HepG2 (cell line): ENCODE data around the gene STKLD1. TPM values are rescaled to one million over a fixed set of nuclear protein-coding genes. Genes with fewer than 3 reads are reported as not detected.

Experiments
- ATAC-seq: fragments of 200-7000 bp; cut with Tn5 transposase; 3 replicates; pipeline ENCODE4 v1.9.1; 2020; ENCODE audit warnings: mild to moderate bottlenecking, moderate library complexity
- BruUV-seq: library from RNA; stranded (reverse); fragments of 400-500 nt; replicated peaks from 2 replicates; lab custom pipeline; 2021; lab: Mats Ljungman, UMichigan
- CTCF ChIA-PET: fragments of 300-600 bp; formaldehyde crosslinking; extraction: SDS; loops from one replicate; lab custom pipeline; 2021; ENCODE audit warnings: low total read pairs, inconsistent platforms, low intra/inter-chr PET ratio; lab: Yijun Ruan, JAX
- POLR2A ChIA-PET: fragments of 350-600 bp; sonication (Branson Sonifier 250); formaldehyde crosslinking; loops from one replicate; lab custom pipeline; 2020; ENCODE audit warnings: antibody characterized with exemption, inconsistent platforms; lab: Yijun Ruan, JAX
- DNase-seq: peaks from one replicate; pipeline ENCODE4 v3.0.0-alpha.2; 2015; ENCODE audit warnings: low spot score
- FAIRE-seq: peaks from 3 replicates; lab custom pipeline; 2011; peaks lifted over from hg19 to GRCh38; lab: Jason Lieb, UNC
- H2AFZ ChIP-seq: one replicate; pipeline ENCODE4 v1.6.1; 2011; ENCODE audit warnings: low read length, inconsistent platforms
- H3K27ac ChIP-seq: fragments of 300-600 bp; 3 replicates; pipeline ENCODE4 v1.8.0; 2011; ENCODE audit warnings: mixed run types, mild to moderate bottlenecking, mixed read lengths, low read length, inconsistent platforms; ENCODE audit not compliant: insufficient read depth; ENCODE audit errors: extremely low read length
- H3K27me3 ChIP-seq, 2 experiments: fragments of 200-600 bp in 1 of 2; 2 replicates in 1 of 2; 3 replicates in 1 of 2; pipeline versions ENCODE4 v1.6.0 to v1.8.0; 2011; ENCODE audit warnings: low read length in 2 of 2, mild to moderate bottlenecking in 2 of 2, moderate library complexity in 2 of 2, inconsistent platforms in 1 of 2; ENCODE audit not compliant: insufficient read depth in 2 of 2, control insufficient read depth in 1 of 2
- H3K36me3 ChIP-seq, 2 experiments: fragments of 200-600 bp in 1 of 2; replicated peaks in 1 of 2; 2 replicates in 1 of 2; 3 replicates in 1 of 2; pipeline versions ENCODE4 v1.5.1 to v1.8.0; 2011; ENCODE audit warnings: low read length in 2 of 2, inconsistent platforms in 1 of 2; ENCODE audit not compliant: insufficient read depth in 2 of 2, control insufficient read depth in 1 of 2
- H3K4me1 ChIP-seq: 2 replicates; pipeline ENCODE4 v1.5.1; 2012; ENCODE audit warnings: low read length, inconsistent platforms; ENCODE audit not compliant: insufficient read depth
- H3K4me2 ChIP-seq: 2 replicates; pipeline ENCODE4 v1.6.0; 2011; ENCODE audit warnings: low read depth, low read length, inconsistent platforms
- H3K4me3 ChIP-seq, 3 experiments: fragments of 200-600 bp in 1 of 3; sonication (generic), shearing (Covaris generic) in 1 of 3; replicated peaks in 1 of 3; 2 replicates each; pipeline ENCODE4 v1.5.1; 2011 to 2016; ENCODE audit warnings: low read length in 3 of 3, inconsistent platforms in 2 of 3, low read depth in 2 of 3, mild to moderate bottlenecking in 2 of 3, control low read depth in 1 of 3, mixed read lengths in 1 of 3; ENCODE audit not compliant: insufficient read depth in 1 of 3
- H3K79me2 ChIP-seq: one replicate; pipeline ENCODE4 v1.6.1; 2011; ENCODE audit warnings: low read length, inconsistent platforms; ENCODE audit not compliant: insufficient read depth
- H3K9ac ChIP-seq: 2 replicates; pipeline ENCODE4 v1.6.0; 2011; ENCODE audit warnings: mild to moderate bottlenecking, low read depth, low read length, inconsistent platforms; ENCODE audit not compliant: insufficient read depth
- H3K9me3 ChIP-seq: 2 replicates; pipeline ENCODE4 v1.5.1; 2012; ENCODE audit warnings: mild to moderate bottlenecking, low read length
- H4K20me1 ChIP-seq: 2 replicates; pipeline ENCODE4 v1.6.0; 2011; ENCODE audit warnings: inconsistent platforms, mild to moderate bottlenecking, low read length, moderate library complexity; ENCODE audit not compliant: insufficient read depth
- AGO2 ChIP-seq: fragments of 200-400 bp; formaldehyde crosslinking; optimal IDR thresholded peaks from 2 replicates; pipeline ENCODE3; 2017; ENCODE audit warnings: mild to moderate bottlenecking, low read depth, low read length, moderate library complexity
- ARNTL ChIP-seq: sonication (generic); formaldehyde crosslinking; IDR thresholded peaks from 2 replicates; pipeline ENCODE4 v1.4.0; 2020; ENCODE audit warnings: mild to moderate bottlenecking, missing genetic modification reagents
- BRCA1 ChIP-seq: sonication (generic); formaldehyde crosslinking; IDR thresholded peaks from 2 replicates; pipeline ENCODE4 v1.4.0; 2020; ENCODE audit warnings: missing genetic modification reagents
- CREBL2 ChIP-seq: sonication (generic); formaldehyde crosslinking; IDR thresholded peaks from 2 replicates; pipeline ENCODE4 v1.8.1; 2023; ENCODE audit warnings: missing genetic modification reagents, mild to moderate bottlenecking, borderline replicate concordance
- FOXP1 ChIP-seq, 2 experiments: fragments of 450-650 bp in 1 of 2; IDR thresholded peaks; 2 replicates each; pipeline ENCODE4 v1.6.1; 2017 to 2018; ENCODE audit warnings: antibody characterized with exemption in 1 of 2
- HMGXB4 ChIP-seq, 2 experiments: sonication (generic) in 1 of 2; formaldehyde crosslinking in 1 of 2; IDR thresholded peaks; 2 replicates each; pipeline versions ENCODE4 v1.4.0 to v1.6.1; 2018 to 2020; ENCODE audit warnings: missing genetic modification reagents in 2 of 2, borderline replicate concordance in 1 of 2, low read depth in 1 of 2, mild to moderate bottlenecking in 1 of 2, missing biosample characterization in 1 of 2
- MEIS1 ChIP-seq: sonication (generic); formaldehyde crosslinking; IDR thresholded peaks from 2 replicates; pipeline ENCODE4 v1.9.0; 2021; ENCODE audit warnings: mild to moderate bottlenecking, missing genetic modification reagents, moderate library complexity, borderline replicate concordance
- NFKBIZ ChIP-seq: IDR thresholded peaks from 2 replicates; pipeline ENCODE4 v1.6.1; 2018; ENCODE audit warnings: missing genetic modification reagents, missing compliant biosample characterization
- REXO4 ChIP-seq: sonication (generic); formaldehyde crosslinking; IDR thresholded peaks from 2 replicates; pipeline ENCODE4 v1.8.0; 2022; ENCODE audit warnings: missing genetic modification reagents, mild to moderate bottlenecking, borderline replicate concordance
- ZIK1 ChIP-seq: sonication (generic); formaldehyde crosslinking; IDR thresholded peaks from 2 replicates; pipeline ENCODE4 v1.5.0; 2020; ENCODE audit warnings: mild to moderate bottlenecking, low read depth, missing genetic modification reagents, borderline replicate concordance
- ZNF318 ChIP-seq: sonication (generic); formaldehyde crosslinking; IDR thresholded peaks from 2 replicates; pipeline ENCODE4 v1.4.0; 2020; ENCODE audit warnings: mild to moderate bottlenecking, missing genetic modification reagents
- ZNF543 ChIP-seq: sonication (generic); formaldehyde crosslinking; IDR thresholded peaks from 2 replicates; pipeline ENCODE4 v1.4.0; 2020; ENCODE audit warnings: mild to moderate bottlenecking, missing genetic modification reagents
- ZNF672 ChIP-seq: sonication (generic); formaldehyde crosslinking; IDR thresholded peaks from 2 replicates; pipeline ENCODE4 v1.8.1; 2022; ENCODE audit warnings: missing genetic modification reagents
- WGBS: methylation state at CpG from one replicate; pipeline ENCODE4 v1.1.6; 2017; ENCODE audit warnings: low lambda C conversion rate; 5-methylcytosine and 5-hydroxymethylcytosine counted together
- in situ Hi-C: cut with HindIII; loops from 2 replicates; pipeline ENCODE4 v1.10.0; 2017; ENCODE audit warnings: low pct_unique_long_range_greater_than_20kb; ENCODE audit not compliant: extremely low pct_ligation_motif_present
- intact Hi-C: fragments of 100-400 bp; cut with micrococcal nuclease; formaldehyde crosslinking; loops from one replicate; pipeline ENCODE4 v1.10.0; 2022; ENCODE audit not compliant: unreplicated experiment
- polyA plus RNA-seq, 8 experiments: library from polyadenylated mRNA; depleted of rRNA in 3 of 8; stranded (reverse) in 7 of 8; unstranded in 1 of 8; fragments of >200 nt; fragmentation: Illumina TruSeq in 4 of 8; extraction: Trizol in 4 of 8; gene quantifications; 2 replicates each; pipeline versions ENCODE4 v1.2.1 to v1.2.3, GENCODE V29; 2011 to 2016; ENCODE audit warnings: low read depth in 4 of 8, missing spikeins in 1 of 8, mixed read lengths in 1 of 8; ENCODE audit not compliant: insufficient read depth in 1 of 8
- total RNA-seq, 5 experiments: library from RNA; depleted of rRNA; stranded (reverse); fragments of >200 nt; fragmentation: Illumina TruSeq; extraction: Trizol; gene quantifications; 2 replicates each; pipeline ENCODE4 v1.2.3, GENCODE V29; 2016; ENCODE audit warnings: low read depth in 1 of 5

Gene STKLD1
- total and polyA plus RNA-seq, 2 of the 13 experiments (the other 11 are each of a cell fraction or from before 2014, with no cell fraction given) = 1.5 to 2.2 TPM

GRCh38 chr9:133396952-133397351, 20.8 kb downstream of the STKLD1 start (continued):
- TF ChIP-seq ZNF672 (CRISPR knock-in tag) = no peak
- TF ChIP-seq CREBL2 (CRISPR knock-in tag) = no peak
- no peak for TF ChIP-seq FOXP1 (IDR thresholded peaks at IDR 0.05)
- TF ChIP-seq FOXP1 (CRISPR knock-in tag; IDR thresholded peaks at IDR 0.05) = no peak
- TF ChIP-seq ZNF543 (CRISPR knock-in tag) = no peak
- TF ChIP-seq REXO4 (CRISPR knock-in tag) = no peak
- no peak for TF ChIP-seq ARNTL (CRISPR knock-in tag)
- 0 out of 4 replicates have a peak, but pooled peaks of 1 of the 2 experiments have one; percentile 29 for TF ChIP-seq HMGXB4 (CRISPR knock-in tag; IDR thresholded peaks at IDR 0.05; ENCODE audit: borderline replicate concordance in 1 of 2, low read depth in 1 of 2)

- no peak for FAIRE-seq
- Histone ChIP-seq H3K4me2 (no peak overlapping the region), H2AFZ (no peak overlapping the region), H3K4me1 (peaks cover 43% of the 10 kb centered on the region), H3K27me3 (no peaks in the 10 kb centered on the region), H4K20me1 (no peaks in the 10 kb centered on the region), H3K9me3 (no peaks in the 10 kb centered on the region), H3K79me2 (no peaks in the 10 kb centered on the region), H3K36me3 (no peaks in the 10 kb centered on the region), H3K4me3 (no peak overlapping the region), H3K27ac (no peak overlapping the region), H3K9ac (no peak overlapping the region)
- BruUV-seq = no TSS peak
- ChIA-PET POLR2A (interaction anchor here (0.8 to 1.1 kb wide), 2 partner anchors 20 to 49 kb away, joined by 3 read pairs; partner anchors contain the start of genes MED22, REXO4 and RPL7A), CTCF (no interaction called here)
- intact Hi-C loops = loop anchor here (5.0 kb wide), 1 partner anchor 40 kb away; the partner anchor contains the start of genes SURF1 and SURF2
- WGBS = 62% methylated on average over 6 of the region's 6 CpGs
- no peak for ATAC-seq
- in situ Hi-C loops = no loop called here
- no peak for DNase-seq
- TF ChIP-seq ZIK1 (CRISPR knock-in tag) (no peak), ZNF318 (0 out of 2 replicates have a peak, but pooled peaks have one; percentile 39), AGO2 (peak; percentile 5), BRCA1 (no peak), NFKBIZ (CRISPR knock-in tag) (no peak), MEIS1 (CRISPR knock-in tag) (0 out of 2 replicates have a peak, but pooled peaks have one; percentile 27)
Measured at GRCh38 chr9:133397370-133397769, 21.2 kb downstream of the STKLD1 start.
